SK-N-SH treated with all-trans-retinoic acid at 6 μM for 48 hours (cell line): ENCODE data around the gene LRRC4B.

Experiments
- ATAC-seq: fragments of 200-7000 bp; cut with Tn5 transposase; 3 replicates; pipeline ENCODE4 v1.9.1; 2020; ENCODE audit warnings: mild to moderate bottlenecking, moderate library complexity
- ARNTL ChIP-seq: fragments of 450-650 bp; formaldehyde crosslinking; IDR thresholded peaks from 2 replicates; pipeline ENCODE4 v1.5.0; 2020; ENCODE audit warnings: low read depth, mild to moderate bottlenecking, moderate library complexity, borderline replicate concordance
- CREB5 ChIP-seq: fragments of 250-450 bp; sonication (Bioruptor Pico); IDR thresholded peaks from 2 replicates; pipeline ENCODE4 v1.5.1; 2020; ENCODE audit warnings: low read depth, mild to moderate bottlenecking, moderate library complexity
- CSDC2 ChIP-seq: fragments of 250-450 bp; sonication (Bioruptor Pico); IDR thresholded peaks from 2 replicates; pipeline ENCODE4 v1.5.0; 2020; ENCODE audit warnings: mild to moderate bottlenecking, moderate library complexity
- CSRNP3 ChIP-seq: fragments of 250-450 bp; sonication (Bioruptor Pico); IDR thresholded peaks from 2 replicates; pipeline ENCODE4 v1.5.1; 2021; ENCODE audit warnings: mild to moderate bottlenecking, moderate library complexity
- GLIS3 ChIP-seq: fragments of 250-450 bp; sonication (Bioruptor Pico); IDR thresholded peaks from 2 replicates; pipeline ENCODE4 v1.5.0; 2020; ENCODE audit warnings: mild to moderate bottlenecking, moderate library complexity
- ISL1 ChIP-seq: fragments of 250-450 bp; sonication (Bioruptor Pico); IDR thresholded peaks from 2 replicates; pipeline ENCODE4 v2.1.2; 2022; ENCODE audit warnings: mild to moderate bottlenecking, moderate library complexity
- OSR1 ChIP-seq: fragments of 250-450 bp; sonication (Bioruptor Pico); IDR thresholded peaks from 2 replicates; pipeline ENCODE4 v1.8.0; 2022; ENCODE audit warnings: moderate library complexity, mild to moderate bottlenecking, inconsistent platforms
- PATZ1 ChIP-seq: fragments of 250-450 bp; sonication (Bioruptor Pico); IDR thresholded peaks from 2 replicates; pipeline ENCODE4 v1.8.0; 2020; ENCODE audit warnings: mild to moderate bottlenecking, moderate library complexity, borderline replicate concordance
- POU6F1 ChIP-seq: fragments of 250-450 bp; sonication (Bioruptor Pico); IDR thresholded peaks from 2 replicates; pipeline ENCODE4 v1.8.0; 2021; ENCODE audit warnings: low read depth, mild to moderate bottlenecking, moderate library complexity, borderline replicate concordance
- PPARA ChIP-seq: fragments of 250-450 bp; sonication (Bioruptor Pico); IDR thresholded peaks from 2 replicates; pipeline ENCODE4 v1.5.0; 2020; ENCODE audit warnings: mild to moderate bottlenecking, borderline replicate concordance
- RARB ChIP-seq: fragments of 250-450 bp; sonication (Bioruptor Pico); IDR thresholded peaks from 2 replicates; pipeline ENCODE4 v1.8.0; 2021; ENCODE audit warnings: mild to moderate bottlenecking, moderate library complexity
- SNAI2 ChIP-seq: fragments of 250-450 bp; sonication (Bioruptor Pico); IDR thresholded peaks from 2 replicates; pipeline ENCODE4 v1.5.0; 2020; ENCODE audit warnings: mild to moderate bottlenecking, moderate library complexity
- TCF4 ChIP-seq: fragments of 250-450 bp; sonication (Bioruptor Pico); IDR thresholded peaks from 2 replicates; pipeline ENCODE4 v1.8.0; 2021; ENCODE audit warnings: mild to moderate bottlenecking, moderate library complexity, borderline replicate concordance
- TOX ChIP-seq: fragments of 250-450 bp; sonication (Bioruptor Pico); IDR thresholded peaks from 2 replicates; pipeline ENCODE4 v1.8.0; 2021; ENCODE audit warnings: mild to moderate bottlenecking, moderate library complexity, borderline replicate concordance
- TSHZ2 ChIP-seq: fragments of 250-450 bp; sonication (Bioruptor Pico); IDR thresholded peaks from 2 replicates; pipeline ENCODE4 v1.5.0; 2020; ENCODE audit warnings: mild to moderate bottlenecking, moderate library complexity
- ZC3H10 ChIP-seq: fragments of 250-450 bp; sonication (Bioruptor Pico); IDR thresholded peaks from 2 replicates; pipeline ENCODE4 v1.5.1; 2021; ENCODE audit warnings: mild to moderate bottlenecking, moderate library complexity
- ZFP3 ChIP-seq: fragments of 250-450 bp; sonication (Bioruptor Pico); IDR thresholded peaks from 2 replicates; pipeline ENCODE4 v1.5.0; 2020; ENCODE audit warnings: mild to moderate bottlenecking, moderate library complexity
- ZFP30 ChIP-seq: fragments of 450-650 bp; formaldehyde crosslinking; IDR thresholded peaks from 2 replicates; pipeline ENCODE4 v1.5.0; 2022; ENCODE audit warnings: mild to moderate bottlenecking, moderate library complexity
- ZNF565 ChIP-seq: fragments of 450-650 bp; formaldehyde crosslinking; conservative IDR thresholded peaks from 2 replicates; pipeline ENCODE4 v1.5.0; 2020; ENCODE audit warnings: low read depth, mild to moderate bottlenecking, moderate library complexity
- ZNF70 ChIP-seq: fragments of 450-650 bp; formaldehyde crosslinking; IDR thresholded peaks from 2 replicates; pipeline ENCODE4 v1.5.0; 2020; ENCODE audit warnings: mild to moderate bottlenecking, moderate library complexity
- ZNF8 ChIP-seq: fragments of 450-650 bp; formaldehyde crosslinking; IDR thresholded peaks from 2 replicates; pipeline ENCODE4 v1.5.0; 2020; ENCODE audit warnings: mild to moderate bottlenecking, moderate library complexity

Gene LRRC4B

GRCh38 chr19:50508843-50509190 is 59.4 kb downstream of the LRRC4B start:
- TF ChIP-seq OSR1 (no peak), PATZ1 (no peak), ZNF565 (CRISPR knock-in tag) (no peak), ZNF70 (CRISPR knock-in tag) (no peak), TCF4 (no peak), ISL1 (CRISPR knock-in tag) (no peak), CSRNP3 (CRISPR knock-in tag) (no peak), TOX (no peak)
- no peak for ATAC-seq

GRCh38 chr19:50507376-50507775 is 60.9 kb downstream of the LRRC4B start:
- TF ChIP-seq GLIS3 (CRISPR knock-in tag) (no peak), TSHZ2 (CRISPR knock-in tag) (no peak), ZNF565 (CRISPR knock-in tag) (no peak), ZFP30 (CRISPR knock-in tag) (no peak), ZC3H10 (CRISPR knock-in tag) (no peak), ZNF70 (CRISPR knock-in tag) (no peak), CSDC2 (CRISPR knock-in tag) (no peak), CSRNP3 (CRISPR knock-in tag) (no peak), SNAI2 (CRISPR knock-in tag) (no peak), TOX (no peak), RARB (CRISPR knock-in tag) (no peak)
- TF ChIP-seq, all 23 proteins: peak for 0
- ATAC-seq, result no peak

- no peak for ATAC-seq
- TF ChIP-seq ZNF8 (CRISPR knock-in tag) (no peak), CREB5 (CRISPR knock-in tag) (no peak), RARB (CRISPR knock-in tag) (no peak), ARNTL (CRISPR knock-in tag) (no peak), POU6F1 (no peak), CSRNP3 (CRISPR knock-in tag) (no peak), PPARA (CRISPR knock-in tag) (no peak), ZFP3 (CRISPR knock-in tag) (no peak), GLIS3 (CRISPR knock-in tag) (no peak), TCF4 (no peak)
These were observed 61.5 kb downstream of the LRRC4B start for GRCh38 chr19:50506700-50507099.
